Activated CD4-positive, alpha-beta T cell treated with anti-CD3 and anti-CD28 coated beads, Interleukin-2, amount 50 U/mL, for 24 hours (primary cell): ENCODE data around the gene MCF2L2.

Experiments used
- DNase-seq, 2 donors: peaks; one replicate each; pipeline ENCODE4 v3.0.0-alpha.2; 2020; ENCODE audit warnings: low read depth in 1 of 2, low spot score in 1 of 2

The MCF2L2 gene

GRCh38 chr3:183212096-183212495, 216.3 kb downstream of the MCF2L2 start:
- no peak for DNase-seq

DNA sequence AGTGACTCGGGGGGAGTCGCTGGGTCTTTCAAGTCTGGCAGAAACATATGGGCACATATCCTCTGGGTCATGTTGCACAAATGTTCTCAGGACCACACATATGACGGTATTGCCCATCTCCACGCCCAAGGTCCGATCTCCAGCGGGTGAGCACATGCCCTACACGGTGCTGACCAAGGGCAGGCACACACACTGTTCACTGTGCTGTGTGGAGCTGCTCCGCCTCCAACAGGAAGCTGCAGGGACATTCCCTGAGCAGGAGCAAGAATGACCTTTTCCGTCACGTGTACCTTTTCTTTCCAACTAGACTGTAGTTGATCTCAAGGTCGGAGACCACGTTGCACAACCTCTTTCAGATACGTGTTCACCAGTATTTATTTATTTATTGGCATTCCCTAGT, 217.1 kb downstream of the MCF2L2 start:
- DNase-seq, result no peak

DNA sequence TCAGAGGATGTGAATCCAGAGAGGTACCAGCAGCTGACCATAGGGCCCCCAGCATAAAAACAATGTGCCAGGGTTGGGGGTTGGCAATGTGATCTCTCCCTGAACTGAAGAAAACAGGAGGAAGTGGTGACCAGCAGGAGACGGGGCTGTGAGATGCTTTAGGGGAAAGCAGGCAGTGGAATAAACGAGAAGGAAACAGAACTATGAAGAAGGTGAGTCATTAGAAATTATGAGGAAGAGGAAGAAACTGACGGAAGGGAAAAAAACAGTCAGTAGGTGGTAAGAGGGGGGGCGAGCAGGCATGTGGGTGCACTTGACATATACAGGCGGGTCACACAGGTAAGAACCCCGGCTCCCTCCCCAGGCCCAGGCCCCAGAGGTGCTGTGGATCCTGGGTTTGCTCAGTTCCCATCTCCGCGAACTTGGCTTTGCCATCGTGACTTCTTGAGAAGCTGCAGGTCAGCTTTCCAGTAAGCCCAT, 217.5 kb downstream of the MCF2L2 start:
- DNase-seq, result peak; percentile 15 to 41

- DNase-seq, result no peak
These were observed 218.1 kb downstream of the MCF2L2 start for GRCh38 chr3:183210341-183210740.

- no peak for DNase-seq
These were observed 219.6 kb downstream of the MCF2L2 start for GRCh38 chr3:183208800-183209199.

- DNase-seq, result peak in 1 of 2 donors; percentile 29
These were observed 220.2 kb downstream of the MCF2L2 start for GRCh38 chr3:183208260-183208659.

- no peak for DNase-seq
These were observed 224.7 kb downstream of the MCF2L2 start for GRCh38 chr3:183203670-183204069.

GRCh38 chr3:183202004-183202722, 226.3 kb downstream of the MCF2L2 start:
- DNase-seq, result no peak

- no peak for DNase-seq
These were observed 229.5 kb downstream of the MCF2L2 start for GRCh38 chr3:183198939-183199338.

DNA sequence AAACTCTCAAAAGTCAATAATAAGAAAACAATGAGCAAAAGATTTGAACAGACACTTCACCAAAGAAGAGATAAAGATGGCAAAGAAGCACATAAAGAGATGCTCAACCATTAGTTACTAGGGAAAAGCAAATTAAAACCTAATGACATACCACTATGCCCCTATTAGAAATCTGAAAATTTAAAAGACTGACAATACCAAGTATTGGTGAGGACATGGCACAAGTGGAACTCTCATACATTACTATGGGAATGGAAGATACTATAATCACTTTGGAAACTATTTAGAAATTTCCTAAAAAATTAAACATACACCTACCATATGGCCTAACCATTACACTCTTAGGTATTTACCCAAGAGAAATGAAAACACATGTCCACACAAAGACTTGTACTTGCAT, 230.7 kb downstream of the MCF2L2 start:
- DNase-seq, result no peak

DNA sequence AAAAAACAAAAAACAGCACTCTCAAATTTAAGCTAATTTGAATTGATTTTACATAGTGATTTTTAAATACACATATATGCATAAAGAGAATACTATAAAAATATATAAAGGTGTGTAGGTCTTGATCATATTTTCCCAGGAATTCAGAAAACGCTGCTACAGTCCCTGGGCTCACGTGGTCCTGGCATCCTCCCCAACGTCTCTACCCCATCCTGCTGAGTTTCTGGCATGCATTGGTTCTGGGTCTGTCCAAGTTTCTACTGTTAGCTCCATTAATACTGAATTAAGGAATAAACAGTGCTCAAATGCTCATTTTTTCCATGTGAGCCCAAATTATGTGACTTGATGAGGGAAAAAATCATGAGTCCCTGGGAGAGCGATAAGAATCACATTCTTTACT, 233.2 kb downstream of the MCF2L2 start:
- no peak for DNase-seq

DNA sequence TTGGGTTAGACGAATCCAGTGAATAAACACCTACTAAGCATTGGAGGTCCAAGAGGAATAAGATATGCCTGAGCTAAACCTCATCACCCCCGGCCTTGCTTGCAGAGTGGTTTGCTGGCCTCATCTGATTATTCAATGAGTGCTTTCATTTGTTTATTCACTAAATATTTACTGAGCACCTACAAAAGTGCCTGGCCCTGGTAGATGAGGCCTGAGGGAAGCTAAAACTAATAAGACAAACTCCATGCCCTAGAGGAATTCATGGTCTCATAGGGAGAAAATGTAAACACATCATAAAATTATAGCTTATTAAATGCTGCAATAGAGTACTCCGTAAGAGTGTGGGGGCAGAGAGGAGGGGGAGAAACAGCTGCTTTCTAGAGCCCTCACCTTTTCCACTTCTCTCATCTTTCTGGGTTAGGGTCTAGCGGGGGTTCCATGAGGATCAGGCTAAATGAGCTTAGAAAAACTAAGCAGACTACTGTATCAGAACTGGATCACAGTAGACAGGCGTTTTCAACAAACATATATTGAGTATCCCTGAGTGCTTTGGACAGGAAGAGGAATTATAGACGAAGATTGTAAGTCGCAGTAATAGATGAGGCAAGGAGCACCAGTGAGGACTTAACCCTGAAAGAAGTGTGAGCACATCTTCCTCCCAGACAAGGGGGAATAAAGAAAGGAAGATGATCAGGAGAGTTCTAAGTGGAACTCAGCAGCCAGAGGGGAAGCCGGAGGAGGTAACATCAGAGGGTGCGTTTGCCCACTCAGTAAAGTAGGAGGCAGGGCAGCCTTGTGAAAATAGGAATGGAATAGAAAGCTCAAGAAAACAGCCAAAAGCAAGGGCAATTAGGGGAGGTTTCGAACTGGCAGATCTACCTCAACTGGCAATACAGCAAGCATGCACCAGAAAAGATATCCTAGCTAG, 234.4 kb downstream of the MCF2L2 start:
- DNase-seq, result no peak

DNA sequence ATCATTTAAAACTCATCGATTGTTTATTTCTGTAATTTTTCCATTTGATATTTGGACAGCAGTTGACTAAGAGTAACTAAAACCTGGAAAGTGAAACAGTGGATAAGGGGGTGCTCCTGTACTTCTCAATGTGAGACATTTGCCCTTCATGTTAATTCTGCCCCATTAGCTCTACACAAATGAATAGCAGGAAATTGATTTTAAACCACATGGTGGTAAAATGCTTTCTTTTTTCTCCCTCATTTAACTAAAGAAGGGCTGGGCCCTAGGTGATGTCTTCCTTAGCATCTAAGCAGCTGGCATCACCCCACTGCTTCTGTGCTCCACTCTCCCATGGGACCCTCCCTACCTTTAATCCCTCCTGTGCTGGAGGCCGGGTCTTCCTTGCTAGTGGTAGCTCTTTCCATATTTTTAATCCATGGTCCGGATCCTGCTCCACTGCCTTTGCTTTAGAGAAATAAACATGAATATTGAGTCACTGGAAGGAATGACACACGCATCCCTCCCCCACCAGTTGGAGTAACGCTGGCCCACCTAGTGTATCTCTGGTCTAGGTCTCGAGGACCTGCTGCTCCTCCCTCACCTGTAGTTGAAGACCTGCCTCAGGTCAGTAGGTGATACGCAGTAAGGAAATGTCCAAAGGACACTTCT, 235.6 kb downstream of the MCF2L2 start:
- no peak for DNase-seq

- DNase-seq, result no peak
These were observed 238.8 kb downstream of the MCF2L2 start for GRCh38 chr3:183189641-183190040.

DNA sequence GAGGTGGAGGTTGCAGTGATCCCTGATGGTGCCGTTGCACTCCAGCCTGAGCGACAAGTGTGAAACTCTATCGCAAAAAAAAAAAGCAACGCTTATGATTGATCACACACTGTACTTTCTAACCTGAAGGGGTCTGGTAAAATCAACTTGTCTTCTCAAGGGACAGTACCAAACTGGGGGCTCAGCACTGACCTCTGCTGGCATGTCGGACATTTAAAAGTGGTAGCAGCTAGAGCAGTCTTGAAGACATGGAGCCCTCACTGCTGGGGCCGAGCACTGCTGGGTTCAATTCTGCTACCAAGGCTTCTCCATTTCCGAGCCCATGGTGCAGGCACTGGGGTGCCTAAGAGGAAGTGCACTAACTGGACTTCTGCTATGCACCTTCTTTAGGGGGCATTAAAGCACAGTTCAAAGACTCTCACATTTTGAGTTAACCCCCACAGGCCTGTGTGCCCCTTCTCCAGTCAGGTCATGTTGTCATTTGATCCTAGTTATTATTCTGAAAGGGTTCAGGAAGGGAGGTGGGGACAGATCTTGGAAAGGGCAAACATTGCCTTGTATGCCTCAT, 239.4 kb downstream of the MCF2L2 start:
- no peak for DNase-seq

GRCh38 chr3:183185696-183186095, 242.7 kb downstream of the MCF2L2 start:
- no peak for DNase-seq

DNA sequence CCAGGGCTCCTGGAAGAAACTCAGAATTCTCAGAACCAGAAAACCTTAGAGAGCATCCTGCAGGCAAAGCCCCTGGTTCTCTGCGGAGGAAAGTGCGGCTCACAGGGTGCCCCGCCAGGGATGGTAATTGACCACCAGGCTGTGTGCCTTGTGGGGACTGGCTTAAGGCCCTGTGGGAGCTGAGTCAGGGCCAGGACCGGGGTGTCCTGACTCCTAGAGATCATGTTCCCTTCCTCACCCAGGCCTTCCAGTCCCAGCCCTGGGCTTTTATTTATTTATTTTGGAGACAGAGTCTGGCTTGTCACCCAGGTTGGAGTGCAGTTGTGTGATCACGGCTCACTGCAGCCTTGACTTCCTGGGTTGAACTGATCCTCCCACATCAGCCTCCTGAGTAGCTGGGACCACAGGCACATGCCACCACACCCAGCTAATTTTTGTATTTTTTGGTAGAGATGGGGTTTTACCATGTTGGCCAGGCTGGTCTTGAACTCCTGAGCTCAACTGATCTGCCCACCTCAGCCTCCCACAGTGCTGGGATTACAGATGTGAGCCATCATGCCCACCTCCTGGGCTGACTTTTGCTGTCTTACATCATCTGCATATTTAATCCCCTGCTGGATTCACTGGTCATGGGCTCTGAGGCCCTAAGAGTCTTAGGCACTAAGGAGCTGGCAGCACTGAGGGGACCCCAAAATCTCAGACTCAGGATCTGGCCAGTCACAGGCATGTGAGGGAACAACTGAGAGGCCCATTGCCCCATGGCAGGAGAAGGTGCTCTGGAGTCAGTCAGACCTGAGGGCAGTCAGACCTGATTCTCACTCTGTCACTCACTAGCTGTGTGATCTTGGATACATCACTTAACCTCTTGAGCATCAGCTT, 245.4 kb downstream of the MCF2L2 start:
- no peak for DNase-seq

DNA sequence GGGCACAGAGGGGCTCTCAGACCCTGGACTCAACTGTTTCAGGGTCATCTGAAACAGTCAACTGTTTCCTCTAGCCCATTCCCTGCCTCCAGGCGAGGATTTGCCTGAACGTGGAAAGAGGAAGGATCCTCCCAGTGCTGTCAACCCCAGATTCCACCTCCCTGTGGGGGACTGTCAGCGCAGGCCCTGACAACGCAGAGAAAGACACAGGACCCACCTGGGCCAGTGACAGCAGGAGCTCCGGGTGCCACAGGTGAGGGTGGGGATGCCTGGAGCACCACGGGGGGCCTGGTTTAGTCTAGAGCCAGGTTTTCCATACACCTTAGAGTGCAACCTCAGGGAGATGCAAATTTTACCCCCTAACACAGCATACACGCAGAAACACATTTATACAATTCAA, 246.3 kb downstream of the MCF2L2 start:
- no peak for DNase-seq

DNA sequence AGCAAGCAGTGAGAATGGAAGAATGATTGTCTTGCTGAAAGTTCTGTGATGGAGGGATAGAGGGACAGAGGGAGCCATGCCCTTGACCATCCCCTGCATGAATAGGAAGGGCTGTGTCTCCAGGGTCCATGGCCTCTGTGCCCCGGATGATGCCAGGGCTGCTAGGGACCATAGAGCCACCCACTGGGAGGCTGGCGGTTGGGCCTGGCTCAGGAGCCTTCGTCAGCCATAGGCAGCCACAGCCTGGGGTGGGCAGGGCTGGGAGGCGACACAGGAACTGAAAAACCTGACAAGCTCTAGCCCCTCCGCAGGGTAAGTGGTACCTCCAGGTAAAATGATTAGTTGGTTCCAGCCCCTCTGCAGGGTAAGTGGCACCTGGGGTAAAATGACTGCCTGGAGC, 246.8 kb downstream of the MCF2L2 start:
- DNase-seq, result no peak

- DNase-seq, result no peak
These were observed 247.6 kb downstream of the MCF2L2 start for GRCh38 chr3:183180784-183181295.
